Psoas muscle (tissue), 8 donors: ENCODE data around the gene MAN1A1. TPM values are rescaled to one million over a fixed set of nuclear protein-coding genes. Genes with fewer than 3 reads are reported as not detected.

Experiments used
- ATAC-seq, 4 donors: fragments of 200-7000 bp; cut with Tn5 transposase; one replicate each; pipeline ENCODE4 v1.9.1; 2020; ENCODE audit warnings: moderate library complexity in 3 of 4, mild to moderate bottlenecking in 2 of 4
- DNase-seq, 2 donors: peaks; one replicate each; pipeline ENCODE4 v3.0.0-alpha.2; 2020
- H3K27ac ChIP-seq: fragments of 200-600 bp; one replicate; pipeline ENCODE4 v1.8.0; 2022
- H3K27me3 ChIP-seq, 3 donors: fragments of 200-600 bp in 1 of 3; one replicate each; pipeline versions ENCODE4 v1.6.1 to v1.8.0; 2013 to 2022; ENCODE audit warnings: low read length in 2 of 3, mild to moderate bottlenecking in 2 of 3, moderate library complexity in 1 of 3; ENCODE audit not compliant: insufficient read depth in 3 of 3
- H3K36me3 ChIP-seq, 2 donors: fragments of 200-600 bp in 1 of 2; one replicate each; pipeline versions ENCODE4 v1.6.1 to v1.8.0; 2013 to 2022; ENCODE audit warnings: low read depth in 1 of 2, mild to moderate bottlenecking in 1 of 2, moderate library complexity in 1 of 2; ENCODE audit not compliant: insufficient read depth in 1 of 2
- H3K4me1 ChIP-seq: fragments of 200-600 bp; one replicate; pipeline ENCODE4 v1.8.0; 2022
- H3K4me3 ChIP-seq: fragments of 200-600 bp; one replicate; pipeline ENCODE4 v1.8.0; 2022; ENCODE audit warnings: mild to moderate bottlenecking
- H3K9me3 ChIP-seq: fragments of 200-600 bp; one replicate; pipeline ENCODE4 v1.8.0; 2022
- WGBS, 3 donors: extraction: QIAGEN DNeasy Blood & Tissue Kit; methylation state at CpG; one replicate each; pipeline versions ENCODE4 v1.1.6 to v1.1.7; 2013; 5-methylcytosine and 5-hydroxymethylcytosine counted together
- intact Hi-C, 2 donors: fragments of 100-400 bp; cut with DNase I; formaldehyde crosslinking; loops; one replicate each; pipeline versions ENCODE4 v1.11.0 to v1.14.2; 2022
- polyA plus RNA-seq, 3 donors: library from polyadenylated mRNA; stranded (reverse); fragments of 200-250 nt; gene quantifications; one replicate each; pipeline ENCODE4 v1.2.3, GENCODE V29; 2013
- total RNA-seq, 4 donors: library from RNA; stranded (reverse); fragmentation: NEBNext Ultra II Directional in 2 of 4; extraction: Animal tissue kit (Norgen Biotek cat#: 25700) in 2 of 4; gene quantifications; one replicate each; pipeline versions ENCODE4 v1.2.1 to v1.2.4, GENCODE V29; 2021 to 2023
- TF ChIP-seq, protein P1 (sequence below): fragments of 200-600 bp; IDR thresholded peaks from one replicate; pipeline ENCODE4 v1.8.0; 2022; ENCODE audit warnings: antibody characterized with exemption
- donor health status: healthy with polysubstance abuse.
- donor health status: DM: no; HTN: no; CAD: no; lungs with moderate emphysema.
- donor health status: Bipolar disorder and iron deficiency.
- donor health status: healthy.
- donor health status: DM: yes; HTN: yes; CAD: no.
- donor health status: DM: no; HTN: no; CAD: no.
- donor health status: DM: no; HTN: no; CAD: no.
- donor health status: DM: yes; HTN: yes; CAD: no.

MAN1A1 gene
- total and polyA plus RNA-seq, 7 donors, result 3.7 to 14.6 (median 6.2) TPM

- 50 to 56% (median 56%) methylated on average over 5 of the region's 5 CpGs for WGBS, 3 donors
- H3K4me1 ChIP-seq, result no peaks in the 10 kb centered on the region
- TF ChIP-seq, protein P1, sequence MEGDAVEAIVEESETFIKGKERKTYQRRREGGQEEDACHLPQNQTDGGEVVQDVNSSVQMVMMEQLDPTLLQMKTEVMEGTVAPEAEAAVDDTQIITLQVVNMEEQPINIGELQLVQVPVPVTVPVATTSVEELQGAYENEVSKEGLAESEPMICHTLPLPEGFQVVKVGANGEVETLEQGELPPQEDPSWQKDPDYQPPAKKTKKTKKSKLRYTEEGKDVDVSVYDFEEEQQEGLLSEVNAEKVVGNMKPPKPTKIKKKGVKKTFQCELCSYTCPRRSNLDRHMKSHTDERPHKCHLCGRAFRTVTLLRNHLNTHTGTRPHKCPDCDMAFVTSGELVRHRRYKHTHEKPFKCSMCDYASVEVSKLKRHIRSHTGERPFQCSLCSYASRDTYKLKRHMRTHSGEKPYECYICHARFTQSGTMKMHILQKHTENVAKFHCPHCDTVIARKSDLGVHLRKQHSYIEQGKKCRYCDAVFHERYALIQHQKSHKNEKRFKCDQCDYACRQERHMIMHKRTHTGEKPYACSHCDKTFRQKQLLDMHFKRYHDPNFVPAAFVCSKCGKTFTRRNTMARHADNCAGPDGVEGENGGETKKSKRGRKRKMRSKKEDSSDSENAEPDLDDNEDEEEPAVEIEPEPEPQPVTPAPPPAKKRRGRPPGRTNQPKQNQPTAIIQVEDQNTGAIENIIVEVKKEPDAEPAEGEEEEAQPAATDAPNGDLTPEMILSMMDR, result no peak
- H3K27ac ChIP-seq, result no peak overlapping the region
- ATAC-seq (no peak), DNase-seq (no peak)
- intact Hi-C loops, result no loop called here
- no peaks in the 10 kb centered on the region for H3K36me3 ChIP-seq
- no peaks in the 10 kb centered on the region for H3K27me3 ChIP-seq
- no peak overlapping the region for H3K4me3 ChIP-seq
- H3K9me3 ChIP-seq, result no peaks in the 10 kb centered on the region
Measured at GRCh38 chr6:119195848-119196247, 153.7 kb downstream of the MAN1A1 start.

DNA sequence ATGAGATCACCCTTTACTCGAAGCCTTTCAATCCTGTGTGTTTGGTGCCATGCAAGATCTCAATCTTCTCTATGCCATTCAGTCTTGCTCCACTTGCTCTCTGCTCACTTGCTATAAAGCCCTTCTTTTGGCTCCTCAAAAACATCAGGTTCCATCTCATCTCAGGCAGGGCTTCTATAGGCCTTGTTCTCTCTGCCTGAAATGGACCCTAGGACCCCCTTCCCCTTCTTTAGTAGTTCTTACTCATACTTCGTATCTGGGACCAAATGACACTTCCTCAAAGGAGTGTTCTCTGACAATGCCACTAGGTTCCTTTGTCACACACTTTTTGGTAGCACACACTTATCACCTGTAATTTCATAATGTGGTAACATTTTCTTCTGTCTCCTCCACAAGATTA, 154.4 kb downstream of the MAN1A1 start:
- Histone ChIP-seq H3K36me3 (no peaks in the 10 kb centered on the region), H3K9me3 (no peaks in the 10 kb centered on the region), H3K27me3 (no peaks in the 10 kb centered on the region), H3K27ac (no peak overlapping the region), H3K4me1 (no peaks in the 10 kb centered on the region), H3K4me3 (no peak overlapping the region)
- intact Hi-C loops, result no loop called here
- DNase-seq, result no peak
- TF ChIP-seq, protein P1, result no peak
- 88 to 91% (median 90%) methylated on average over 2 of the region's 2 CpGs for WGBS, 3 donors
- ATAC-seq, result no peak

- no peak overlapping the region for H3K4me3 ChIP-seq
- H3K27me3 ChIP-seq, result no peaks in the 10 kb centered on the region
- H3K4me1 ChIP-seq, result no peaks in the 10 kb centered on the region
- H3K9me3 ChIP-seq, result no peaks in the 10 kb centered on the region
- DNase-seq (no peak), ATAC-seq (no peak)
- TF ChIP-seq, protein P1, result no peak
- H3K27ac ChIP-seq, result no peak overlapping the region
- intact Hi-C loops, result no loop called here
- H3K36me3 ChIP-seq, result no peaks in the 10 kb centered on the region
Measured at GRCh38 chr6:119193707-119194106, 155.9 kb downstream of the MAN1A1 start.

- TF ChIP-seq, protein P1, result no peak
- no peaks in the 10 kb centered on the region for H3K4me1 ChIP-seq
- H3K9me3 ChIP-seq, result no peaks in the 10 kb centered on the region
- intact Hi-C loops, result no loop called here
- no peak overlapping the region for H3K27ac ChIP-seq
- no peaks in the 10 kb centered on the region for H3K36me3 ChIP-seq
- 70 to 82% (median 81%) methylated on average over 3 of the region's 3 CpGs for WGBS, 3 donors
- ATAC-seq (no peak), DNase-seq (no peak)
- H3K4me3 ChIP-seq, result no peak overlapping the region
- H3K27me3 ChIP-seq, result no peaks in the 10 kb centered on the region
Measured at GRCh38 chr6:119192200-119192599, 157.4 kb downstream of the MAN1A1 start.

- 78 to 94% (median 94%) methylated on average over 1 of the region's 1 CpG for WGBS, 3 donors
- TF ChIP-seq, protein P1, result no peak
Measured at GRCh38 chr6:119190176-119190575, 159.4 kb downstream of the MAN1A1 start.

More at GRCh38 chr6:119190176-119190575, 159.4 kb downstream of the MAN1A1 start:
- no peaks in the 10 kb centered on the region for H3K36me3 ChIP-seq
- H3K27me3 ChIP-seq, result no peaks in the 10 kb centered on the region
- H3K4me1 ChIP-seq, result no peaks in the 10 kb centered on the region
- no peaks in the 10 kb centered on the region for H3K9me3 ChIP-seq
- DNase-seq (no peak), ATAC-seq (no peak)
- no peak overlapping the region for H3K27ac ChIP-seq
- intact Hi-C loops, result no loop called here
- no peak overlapping the region for H3K4me3 ChIP-seq
